Astrocyte (in vitro differentiated cells and primary cell): Measurements from ENCODE around the gene SLC2A8. TPM values are rescaled to one million over a fixed set of nuclear protein-coding genes. Genes with fewer than 3 reads are reported as not detected.

Source experiments
- DNase-seq: peaks from one replicate; pipeline ENCODE4 v3.0.0-alpha.2; 2010; ENCODE audit warnings: low read depth
- FAIRE-seq: peaks from 2 replicates; lab custom pipeline; 2011; peaks lifted over from hg19 to GRCh38; lab: Jason Lieb, UNC
- H2AFZ ChIP-seq: 2 replicates; pipeline ENCODE4 v1.6.0; 2012; ENCODE audit warnings: low read depth, low read length, inconsistent platforms
- H3K27ac ChIP-seq: 2 replicates; pipeline ENCODE4 v1.5.1; 2011; ENCODE audit warnings: low read depth, low read length, inconsistent platforms
- H3K27me3 ChIP-seq: 2 replicates; pipeline ENCODE4 v1.6.0; 2011; ENCODE audit warnings: low read length, inconsistent platforms; ENCODE audit not compliant: insufficient read depth
- H3K36me3 ChIP-seq: 2 replicates; pipeline ENCODE4 v1.5.1; 2011; ENCODE audit warnings: low read length, inconsistent platforms; ENCODE audit not compliant: insufficient read depth
- H3K4me1 ChIP-seq: 2 replicates; pipeline ENCODE4 v1.5.1; 2011; ENCODE audit warnings: low read length, inconsistent platforms; ENCODE audit not compliant: insufficient read depth
- H3K4me2 ChIP-seq: 2 replicates; pipeline ENCODE4 v1.6.0; 2012; ENCODE audit warnings: low read length, inconsistent platforms
- H3K4me3 ChIP-seq: 2 replicates; pipeline ENCODE4 v1.5.1; 2011; ENCODE audit warnings: low read depth, mild to moderate bottlenecking, low read length, inconsistent platforms; ENCODE audit not compliant: insufficient read depth
- H3K79me2 ChIP-seq: 2 replicates; pipeline ENCODE4 v1.6.0; 2012; ENCODE audit warnings: mild to moderate bottlenecking, low read length, inconsistent platforms; ENCODE audit not compliant: insufficient read depth
- H3K9ac ChIP-seq: 2 replicates; pipeline ENCODE4 v1.6.0; 2012; ENCODE audit warnings: mild to moderate bottlenecking, low read length, inconsistent platforms
- H3K9me3 ChIP-seq: 2 replicates; pipeline ENCODE4 v1.5.1; 2012; ENCODE audit warnings: low read depth, mild to moderate bottlenecking, low read length, inconsistent platforms; ENCODE audit not compliant: insufficient read depth
- H4K20me1 ChIP-seq: 2 replicates; pipeline ENCODE4 v1.6.0; 2012; ENCODE audit warnings: low read length, inconsistent platforms; ENCODE audit not compliant: insufficient read depth
- H3K27ac Mint-ChIP-seq: one replicate; pipeline ENCODE4 v1.8.0; 2021; ENCODE audit warnings: mild to moderate bottlenecking, mixed read lengths; ENCODE audit not compliant: unreplicated experiment
- H3K27me3 Mint-ChIP-seq: one replicate; pipeline ENCODE4 v1.8.0; 2021; ENCODE audit warnings: low read depth, mixed read lengths; ENCODE audit not compliant: unreplicated experiment
- H3K36me3 Mint-ChIP-seq: one replicate; pipeline ENCODE4 v1.8.0; 2021; ENCODE audit warnings: low read depth, mixed read lengths; ENCODE audit not compliant: unreplicated experiment
- H3K4me1 Mint-ChIP-seq: one replicate; pipeline ENCODE4 v1.8.0; 2021; ENCODE audit warnings: low read depth, mixed read lengths; ENCODE audit not compliant: unreplicated experiment
- H3K4me3 Mint-ChIP-seq: one replicate; pipeline ENCODE4 v1.8.0; 2021; ENCODE audit warnings: mild to moderate bottlenecking, moderate library complexity, mixed read lengths; ENCODE audit not compliant: unreplicated experiment
- H3K9me3 Mint-ChIP-seq: one replicate; pipeline ENCODE4 v1.8.0; 2021; ENCODE audit warnings: mild to moderate bottlenecking, mixed read lengths; ENCODE audit not compliant: unreplicated experiment
- CTCF ChIP-seq: IDR thresholded peaks from 2 replicates; pipeline ENCODE4 v1.5.1; 2011; ENCODE audit warnings: low read depth, mild to moderate bottlenecking, inconsistent platforms, low read length, moderate library complexity; ENCODE audit not compliant: insufficient read depth
- EZH2 ChIP-seq: IDR thresholded peaks from 2 replicates; pipeline ENCODE4 v1.6.1; 2012; ENCODE audit warnings: mild to moderate bottlenecking, low read length, inconsistent platforms; ENCODE audit not compliant: insufficient read depth
- total RNA-seq: library from RNA; stranded (reverse); gene quantifications from 2 replicates; pipeline ENCODE4 v1.2.1, GENCODE V29; 2021

Gene SLC2A8
- total RNA-seq, 1 donor from 2014 or later, result 18.8 TPM

DNA sequence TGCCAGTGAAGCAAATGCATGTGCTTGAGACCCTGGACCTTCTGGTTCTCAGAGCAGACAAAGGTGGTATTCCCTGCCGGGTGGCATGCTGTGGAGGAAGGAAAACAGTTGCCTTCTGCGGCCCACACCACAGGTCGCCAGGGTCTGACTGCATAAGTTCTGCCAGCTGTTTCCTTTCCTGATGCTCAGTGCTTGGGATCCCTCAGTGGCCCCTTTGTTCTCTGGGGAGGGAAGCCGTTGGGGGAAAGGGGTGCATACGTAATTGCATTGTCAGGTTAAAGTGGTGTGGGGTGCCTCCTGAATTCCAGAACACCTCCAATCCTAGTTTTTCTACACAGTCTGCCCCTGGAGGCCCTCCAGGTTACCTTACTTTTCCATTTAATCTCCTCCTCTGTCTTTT lies 43.1 kb upstream of the SLC2A8 start:
- Histone ChIP-seq H3K4me3 (no peak overlapping the region), H3K9ac (no peak overlapping the region), H3K4me2 (no peak overlapping the region), H3K36me3 (no peaks in the 10 kb centered on the region), H4K20me1 (no peaks in the 10 kb centered on the region), H3K9me3 (no peaks in the 10 kb centered on the region), H3K79me2 (no peaks in the 10 kb centered on the region), H3K27ac (no peak overlapping the region), H3K4me1 (no peaks in the 10 kb centered on the region), H3K27me3 (peaks cover 3% of the 10 kb centered on the region), H2AFZ (no peak overlapping the region)
- Mint-ChIP-seq H3K4me3 (no peak overlapping the region), H3K9me3 (no peaks in the 10 kb centered on the region), H3K27me3 (peaks cover 14% of the 10 kb centered on the region), H3K36me3 (no peaks in the 10 kb centered on the region), H3K27ac (no peak overlapping the region), H3K4me1 (no peaks in the 10 kb centered on the region)
- TF ChIP-seq EZH2 (no peak), CTCF (no peak)
- no peak for DNase-seq
- no peak for FAIRE-seq

- H2AFZ ChIP-seq, result no peak overlapping the region
- no peak overlapping the region for H3K4me3 ChIP-seq
- FAIRE-seq (no peak), DNase-seq (no peak)
- Mint-ChIP-seq H3K9me3 (no peaks in the 10 kb centered on the region), H3K27ac (no peak overlapping the region), H3K4me1 (peaks cover 7% of the 10 kb centered on the region), H3K27me3 (peaks cover 14% of the 10 kb centered on the region), H3K36me3 (no peaks in the 10 kb centered on the region), H3K4me3 (no peak overlapping the region)
- H3K79me2 ChIP-seq, result no peaks in the 10 kb centered on the region
- no peaks in the 10 kb centered on the region for H3K36me3 ChIP-seq
- H3K9me3 ChIP-seq, result no peaks in the 10 kb centered on the region
- TF ChIP-seq EZH2 (no peak), CTCF (no peak)
- H3K9ac ChIP-seq, result no peak overlapping the region
- H3K27ac ChIP-seq, result no peak overlapping the region
- no peaks in the 10 kb centered on the region for H4K20me1 ChIP-seq
- H3K4me2 ChIP-seq, result no peak overlapping the region
- no peaks in the 10 kb centered on the region for H3K4me1 ChIP-seq
- no peaks in the 10 kb centered on the region for H3K27me3 ChIP-seq
These were observed 40.1 kb upstream of the SLC2A8 start for GRCh38 chr9:127356906-127357305.

DNA sequence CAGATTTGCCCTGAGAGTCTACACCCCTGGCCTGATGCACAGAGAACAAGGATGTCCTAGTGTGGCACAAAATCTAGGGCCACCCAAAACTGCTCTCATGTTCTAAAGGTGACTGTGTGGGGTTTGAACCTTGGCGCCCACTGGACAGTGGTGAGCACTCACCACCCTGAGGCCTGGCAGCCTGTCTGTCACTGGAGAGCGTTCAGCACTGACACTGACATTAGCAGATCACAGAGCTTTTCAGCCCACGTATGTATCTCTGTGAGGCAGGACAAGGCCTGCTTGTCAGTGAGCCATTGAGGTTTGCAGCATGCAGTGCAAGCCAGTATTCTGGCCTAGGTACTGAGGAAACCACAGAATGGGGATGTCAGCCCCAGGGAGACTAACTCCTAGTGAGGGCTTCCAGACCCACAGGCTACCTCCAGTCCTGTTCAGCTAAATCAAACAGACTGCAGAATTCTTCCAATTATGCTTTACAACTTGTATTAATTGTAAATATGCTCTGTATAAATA lies 38.9 kb upstream of the SLC2A8 start:
- peaks cover 18% of the 10 kb centered on the region for H3K27me3 Mint-ChIP-seq

More for the DNA sequence above, 38.9 kb upstream of the SLC2A8 start:
- no peaks in the 10 kb centered on the region for H3K9me3 ChIP-seq
- no peak overlapping the region for H3K27ac ChIP-seq
- H3K36me3 ChIP-seq, result no peaks in the 10 kb centered on the region
- Mint-ChIP-seq H3K9me3 (no peaks in the 10 kb centered on the region), H3K36me3 (no peaks in the 10 kb centered on the region), H3K27ac (no peak overlapping the region), H3K4me3 (no peak overlapping the region), H3K4me1 (peaks cover 7% of the 10 kb centered on the region)
- no peak overlapping the region for H3K9ac ChIP-seq
- H4K20me1 ChIP-seq, result no peaks in the 10 kb centered on the region
- H3K4me3 ChIP-seq, result no peak overlapping the region
- no peak overlapping the region for H3K4me2 ChIP-seq
- H3K27me3 ChIP-seq, result no peaks in the 10 kb centered on the region
- no peak overlapping the region for H2AFZ ChIP-seq
- DNase-seq, result no peak
- no peak for FAIRE-seq
- TF ChIP-seq EZH2, result no peak
- no peak for TF ChIP-seq CTCF
- no peaks in the 10 kb centered on the region for H3K79me2 ChIP-seq
- H3K4me1 ChIP-seq, result no peaks in the 10 kb centered on the region
